Epithelial cell of proximal tubule (primary cell): ENCODE data around the gene FSIP1. TPM values are rescaled to one million over a fixed set of nuclear protein-coding genes. Genes with fewer than 3 reads are reported as not detected.

Source experiments
- DNase-seq: peaks from one replicate; pipeline ENCODE4 v3.0.0-alpha.2; 2011; ENCODE audit warnings: low read depth
- H3K4me3 ChIP-seq: 2 replicates; pipeline ENCODE4 v1.5.1; 2011; ENCODE audit warnings: low read depth, mild to moderate bottlenecking, low read length
- total RNA-seq: library from RNA; depleted of rRNA; stranded (reverse); fragments of >200 nt; gene quantifications from 2 replicates; pipeline ENCODE4 v1.2.3, GENCODE V29; 2015
- TF ChIP-seq, protein P1 (sequence below): conservative IDR thresholded peaks from 2 replicates; pipeline ENCODE4 v1.5.1; 2012; ENCODE audit warnings: low read depth, mild to moderate bottlenecking, low read length

Gene FSIP1
- total RNA-seq, 1 donor from 2014 or later = 1.3 TPM

DNA sequence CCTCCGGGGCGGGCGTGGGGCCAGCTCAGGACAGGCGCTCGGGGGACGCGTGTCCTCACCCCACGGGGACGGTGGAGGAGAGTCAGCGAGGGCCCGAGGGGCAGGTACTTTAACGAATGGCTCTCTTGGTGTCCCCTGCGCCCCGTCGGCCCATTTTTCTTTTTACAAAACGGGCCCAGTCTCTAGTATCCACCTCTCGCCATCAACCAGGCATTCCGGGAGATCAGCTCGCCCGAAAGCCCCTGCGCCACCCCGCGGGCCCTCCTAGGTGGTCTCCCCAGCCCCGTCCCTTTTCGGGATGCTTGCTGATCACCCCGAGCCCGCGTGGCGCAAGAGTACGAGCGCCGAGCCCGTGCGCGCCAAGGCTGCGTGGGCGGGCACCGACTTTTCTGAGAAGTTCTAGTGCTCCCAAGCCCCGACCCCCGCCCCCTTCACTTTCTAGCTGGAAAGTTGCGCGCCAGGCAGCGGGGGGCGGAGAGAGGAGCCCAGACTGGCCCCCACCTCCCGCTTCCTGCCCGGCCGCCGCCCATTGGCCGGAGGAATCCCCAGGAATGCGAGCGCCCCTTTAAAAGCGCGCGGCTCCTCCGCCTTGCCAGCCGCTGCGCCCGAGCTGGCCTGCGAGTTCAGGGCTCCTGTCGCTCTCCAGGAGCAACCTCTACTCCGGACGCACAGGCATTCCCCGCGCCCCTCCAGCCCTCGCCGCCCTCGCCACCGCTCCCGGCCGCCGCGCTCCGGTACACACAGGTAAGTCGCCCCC lies 202.0 kb downstream of the FSIP1 start, which contains the start of gene THBS1:
TSS of gene THBS1 (plus strand) at position 595 of the 757 bp plus-strand sequence. CDS start 779 bp downstream, outside the sequence.
- TF ChIP-seq, protein P1, sequence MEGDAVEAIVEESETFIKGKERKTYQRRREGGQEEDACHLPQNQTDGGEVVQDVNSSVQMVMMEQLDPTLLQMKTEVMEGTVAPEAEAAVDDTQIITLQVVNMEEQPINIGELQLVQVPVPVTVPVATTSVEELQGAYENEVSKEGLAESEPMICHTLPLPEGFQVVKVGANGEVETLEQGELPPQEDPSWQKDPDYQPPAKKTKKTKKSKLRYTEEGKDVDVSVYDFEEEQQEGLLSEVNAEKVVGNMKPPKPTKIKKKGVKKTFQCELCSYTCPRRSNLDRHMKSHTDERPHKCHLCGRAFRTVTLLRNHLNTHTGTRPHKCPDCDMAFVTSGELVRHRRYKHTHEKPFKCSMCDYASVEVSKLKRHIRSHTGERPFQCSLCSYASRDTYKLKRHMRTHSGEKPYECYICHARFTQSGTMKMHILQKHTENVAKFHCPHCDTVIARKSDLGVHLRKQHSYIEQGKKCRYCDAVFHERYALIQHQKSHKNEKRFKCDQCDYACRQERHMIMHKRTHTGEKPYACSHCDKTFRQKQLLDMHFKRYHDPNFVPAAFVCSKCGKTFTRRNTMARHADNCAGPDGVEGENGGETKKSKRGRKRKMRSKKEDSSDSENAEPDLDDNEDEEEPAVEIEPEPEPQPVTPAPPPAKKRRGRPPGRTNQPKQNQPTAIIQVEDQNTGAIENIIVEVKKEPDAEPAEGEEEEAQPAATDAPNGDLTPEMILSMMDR = no peak
- DNase-seq = no peak
- H3K4me3 ChIP-seq = peak within 1 kb of the TSS; percentile 67

GRCh38 chr15:39580117-39580484 lies 202.5 kb downstream of the FSIP1 start:
- peak overlapping the region; percentile 67 for H3K4me3 ChIP-seq
- TF ChIP-seq, protein P1 = peak; percentile 93
- DNase-seq = peak; percentile 48

- TF ChIP-seq, protein P1 = no peak
Observed at GRCh38 chr15:39579487-39580116, 203.0 kb downstream of the FSIP1 start.

GRCh38 chr15:39578851-39579486 lies 203.7 kb downstream of the FSIP1 start:
- TF ChIP-seq, protein P1 = peak; percentile 25
- DNase-seq = no peak
- peak overlapping the region; percentile 67 for H3K4me3 ChIP-seq

More at GRCh38 chr15:39579487-39580116, 203.0 kb downstream of the FSIP1 start:
- peak; percentile 75 for DNase-seq
- H3K4me3 ChIP-seq = peak overlapping the region; percentile 67

GRCh38 chr15:39575180-39575579 lies 207.5 kb downstream of the FSIP1 start:
- TF ChIP-seq, protein P1 = no peak
- no peak overlapping the region for H3K4me3 ChIP-seq
- DNase-seq = no peak

- DNase-seq = no peak
- no peak overlapping the region for H3K4me3 ChIP-seq
- TF ChIP-seq, protein P1 = no peak
Observed at GRCh38 chr15:39574427-39574826, 208.2 kb downstream of the FSIP1 start.
